GM18519 (cell line): ENCODE results near the gene GNA15.
"Not testable (repeated sequence)": the region's sequence is repeated elsewhere in the genome, so short reads cannot be mapped to it uniquely, and the experiment has no call there.

Experiments used
- ATAC-seq: cut with Tn5 transposase; IDR thresholded peaks from one replicate; pipeline ENCODE4 v1.9.1; 2021; ENCODE audit warnings: mild to moderate bottlenecking, moderate library complexity; ENCODE audit not compliant: unreplicated experiment, low FRiP score

The GNA15 gene

GRCh38 chr19:3146677-3147100 is 10.9 kb downstream of the GNA15 start:
- ATAC-seq = no peak

GRCh38 chr19:3148503-3148902 is 12.7 kb downstream of the GNA15 start:
- no peak for ATAC-seq

GRCh38 chr19:3149089-3149488 is 13.3 kb downstream of the GNA15 start:
- no peak for ATAC-seq

GRCh38 chr19:3149526-3150505 is 14.0 kb downstream of the GNA15 start:
- ATAC-seq = no peak

GRCh38 chr19:3150739-3151329 is 15.0 kb downstream of the GNA15 start:
- ATAC-seq = no peak

GRCh38 chr19:3151563-3152418 is 16.0 kb downstream of the GNA15 start:
- no peak for ATAC-seq

- no peak for ATAC-seq
These were observed 16.6 kb downstream of the GNA15 start for GRCh38 chr19:3152419-3152780.

GRCh38 chr19:3153286-3154230 is 17.7 kb downstream of the GNA15 start:
- ATAC-seq = no peak

GRCh38 chr19:3154447-3154846 is 18.6 kb downstream of the GNA15 start:
- not testable (repeated sequence) for ATAC-seq

- no peak for ATAC-seq
These were observed 19.3 kb downstream of the GNA15 start for GRCh38 chr19:3154957-3155736.

- no peak for ATAC-seq
These were observed 21.4 kb downstream of the GNA15 start for GRCh38 chr19:3157096-3157845.

GRCh38 chr19:3159565-3159964 is 23.7 kb downstream of the GNA15 start:
- no peak for ATAC-seq

- ATAC-seq = no peak
These were observed 24.4 kb downstream of the GNA15 start for GRCh38 chr19:3160219-3160618.

GRCh38 chr19:3161453-3161852 is 25.6 kb downstream of the GNA15 start:
- ATAC-seq = no peak

- ATAC-seq = no peak
These were observed 26.8 kb downstream of the GNA15 start for GRCh38 chr19:3162418-3163229.

- no peak for ATAC-seq
These were observed 27.5 kb downstream of the GNA15 start for GRCh38 chr19:3163230-3163886.

GRCh38 chr19:3163943-3164342 is 28.1 kb downstream of the GNA15 start:
- ATAC-seq = no peak
